ENCODE data around the gene HIGD1A.

- TF ChIP-seq CTCF (IDR thresholded peaks at IDR 0.05; ENCODE audit: low read length) (no peak), EZH2phosphoT487 (IDR thresholded peaks at IDR 0.05; ENCODE audit: low read length) (no peak), EZH2 (optimal IDR thresholded peaks at IDR 0.05; ENCODE audit: low read depth, low read length) (no peak)
These were observed 15.2 kb upstream of the HIGD1A start for GRCh38 chr3:42819351-42819965.

All from MM.1S (cell line).